Measurements from ENCODE around the gene KIF1A. TPM values are rescaled to one million over a fixed set of nuclear protein-coding genes. Genes with fewer than 3 reads are reported as not detected.

KIF1A gene
- total RNA-seq, 1 donor from 2014 or later = 0.89 TPM

DNA sequence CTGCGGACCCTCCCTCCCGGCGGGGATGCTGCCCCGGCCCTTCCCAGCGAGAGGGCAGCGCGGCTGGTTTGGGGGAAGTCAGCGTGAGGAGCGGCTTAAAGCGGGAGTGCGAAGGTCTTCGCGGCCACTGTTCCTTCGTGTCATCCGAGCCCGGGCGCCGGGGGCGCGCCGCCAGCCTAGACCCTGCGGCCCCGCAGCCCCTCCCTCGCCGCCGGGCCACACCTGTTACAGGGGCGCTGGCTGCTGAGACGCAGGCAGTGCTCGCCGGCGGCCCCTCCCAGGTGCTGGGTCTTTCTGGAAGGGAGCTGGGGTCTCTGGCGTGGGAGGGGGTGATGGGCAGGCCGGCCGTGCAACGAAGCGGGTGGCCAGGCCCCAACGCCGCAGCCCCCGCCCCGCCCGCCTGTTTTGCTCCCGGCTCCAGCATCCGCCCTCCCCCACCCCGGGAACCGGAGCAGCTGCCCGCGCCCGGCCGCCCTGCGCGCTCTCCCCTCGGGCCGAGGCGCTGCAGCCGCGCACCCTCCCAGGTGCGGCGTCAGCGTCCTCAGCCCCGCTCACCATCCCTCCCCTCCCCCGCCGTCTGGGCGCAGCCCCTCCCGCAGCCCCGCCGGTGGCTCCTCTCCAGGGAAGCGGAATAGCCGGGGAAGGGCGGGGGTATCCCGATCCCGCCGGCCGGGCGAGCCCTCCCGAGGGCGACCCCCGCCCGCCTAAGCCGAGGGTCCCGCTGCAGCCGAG lies 727 bp downstream of the KIF1A start:
- DNase-seq = no peak

DNA sequence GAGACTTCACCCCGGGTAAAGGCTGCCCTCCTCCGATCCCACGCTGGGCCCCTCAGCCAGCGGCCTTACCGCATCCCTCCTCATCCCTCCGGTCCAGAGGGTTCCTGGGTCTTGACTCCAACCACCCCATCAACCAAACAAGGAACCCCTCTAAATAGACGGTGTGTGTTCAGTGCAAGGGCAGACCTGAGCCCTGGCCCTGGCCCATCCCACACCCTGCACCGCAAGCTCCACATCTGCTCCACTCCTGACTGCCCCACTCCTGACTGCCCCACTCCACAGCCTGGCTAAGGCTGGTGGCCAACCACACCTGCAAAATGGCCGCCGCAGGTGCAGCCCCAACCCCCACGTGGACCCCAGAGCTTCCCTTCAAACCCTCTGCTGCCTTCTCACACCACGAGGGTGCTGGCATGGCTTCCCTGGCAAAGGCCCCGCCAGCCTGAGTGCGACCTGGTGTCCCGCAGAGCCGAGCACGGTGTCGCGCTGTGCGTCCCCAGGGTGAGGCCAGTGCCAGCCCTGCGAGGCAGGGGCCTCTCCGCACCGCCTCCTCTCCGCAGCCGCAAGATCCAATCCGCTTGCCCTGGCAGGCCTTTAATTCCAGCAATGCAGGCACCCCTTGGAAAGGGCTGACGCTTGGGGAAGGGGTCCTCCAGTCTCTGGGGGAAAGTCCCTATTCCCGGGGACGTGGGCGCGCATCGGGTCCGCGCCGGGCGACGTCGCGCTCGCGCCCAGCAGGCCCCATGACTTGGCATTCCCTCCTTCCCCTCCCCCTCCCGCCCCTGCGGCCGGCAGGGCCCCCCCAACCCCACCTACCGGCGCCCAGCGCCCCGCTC lies 1.5 kb downstream of the KIF1A start:
- no peak for DNase-seq

- no peak for DNase-seq
Measured at GRCh38 chr2:240817496-240818292, 2.3 kb downstream of the KIF1A start.

DNA sequence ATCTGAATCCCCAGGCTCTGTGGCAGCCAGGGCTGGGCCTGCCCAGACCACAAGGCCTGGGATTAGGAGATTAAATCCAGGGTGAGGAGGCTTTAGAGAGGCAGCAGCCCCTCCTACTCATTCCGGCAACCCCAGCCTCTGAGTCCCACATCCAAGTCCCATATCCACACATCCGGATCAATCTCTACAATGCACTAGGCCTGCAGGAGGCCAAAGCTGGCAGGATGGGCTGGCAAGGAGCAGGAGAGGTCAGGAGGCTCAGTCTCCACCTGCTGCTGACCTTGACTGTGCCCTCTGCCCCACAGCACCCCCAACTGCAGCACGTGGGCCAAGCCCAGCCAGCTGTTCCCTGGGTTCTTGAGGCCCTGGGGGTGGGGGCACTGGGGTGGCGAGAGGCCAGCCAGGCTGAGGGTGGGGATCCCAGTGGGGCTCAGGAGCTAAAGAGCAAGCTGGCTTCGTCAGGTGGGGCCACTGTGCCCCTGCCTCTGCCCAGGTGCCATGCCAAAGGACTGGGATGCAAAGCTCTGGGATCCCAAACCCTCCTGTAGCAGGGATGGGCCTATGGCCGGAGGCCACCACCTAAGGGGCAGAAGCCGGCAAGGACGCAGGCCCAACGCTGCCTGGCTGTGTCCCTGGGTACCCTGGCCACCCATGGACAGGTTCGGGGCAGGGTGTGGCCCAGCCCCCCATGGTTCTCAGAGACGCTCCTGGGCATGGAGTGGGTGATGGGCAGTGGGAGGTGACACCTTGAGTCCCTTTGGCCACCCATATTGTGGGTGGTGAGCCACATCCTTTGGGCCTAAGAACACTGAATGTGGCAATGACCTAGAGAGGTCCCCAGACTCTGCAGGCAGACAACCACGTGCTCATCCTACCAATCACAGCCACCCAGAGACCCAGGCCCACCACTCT lies 3.2 kb downstream of the KIF1A start:
- DNase-seq = no peak

DNA sequence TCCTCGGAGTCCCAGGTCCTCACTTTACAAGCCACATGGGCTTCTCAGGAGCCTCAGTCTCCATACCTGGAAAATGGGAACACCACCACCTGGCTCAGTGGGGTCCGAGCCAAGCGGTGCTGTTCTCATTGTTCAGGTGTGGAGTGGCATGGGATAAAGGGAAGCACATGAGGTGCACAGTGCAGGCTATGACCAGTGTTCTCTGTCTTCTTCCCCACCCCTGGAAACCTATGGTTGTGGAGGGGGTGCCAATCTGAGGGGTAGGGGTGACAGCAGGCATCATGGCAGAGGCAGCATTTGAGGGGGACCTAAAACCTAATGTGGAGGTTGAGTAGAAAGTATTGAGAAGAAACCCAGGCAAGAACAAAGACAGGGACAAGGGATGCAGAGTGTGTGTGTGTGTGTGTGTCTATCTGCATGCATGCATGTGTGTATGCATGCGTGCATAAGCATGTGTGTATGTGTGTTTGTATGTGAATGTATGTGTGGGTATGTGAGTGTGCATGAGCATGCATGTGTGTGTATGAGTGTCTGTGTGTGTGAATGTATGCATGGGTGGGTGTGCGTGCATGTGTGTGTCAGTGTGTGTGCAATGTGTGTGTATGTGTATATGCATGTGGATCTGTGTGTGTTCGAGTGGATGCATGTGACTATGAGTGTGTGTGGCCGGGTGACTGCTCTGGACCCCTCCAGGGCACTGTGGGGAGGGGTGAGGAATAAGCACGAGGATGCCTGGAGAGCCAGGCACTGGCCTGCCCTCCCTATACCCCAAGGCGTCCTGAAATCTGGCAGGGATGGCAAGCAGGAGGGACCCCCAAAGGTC lies 4.0 kb downstream of the KIF1A start:
- no peak for DNase-seq

DNA sequence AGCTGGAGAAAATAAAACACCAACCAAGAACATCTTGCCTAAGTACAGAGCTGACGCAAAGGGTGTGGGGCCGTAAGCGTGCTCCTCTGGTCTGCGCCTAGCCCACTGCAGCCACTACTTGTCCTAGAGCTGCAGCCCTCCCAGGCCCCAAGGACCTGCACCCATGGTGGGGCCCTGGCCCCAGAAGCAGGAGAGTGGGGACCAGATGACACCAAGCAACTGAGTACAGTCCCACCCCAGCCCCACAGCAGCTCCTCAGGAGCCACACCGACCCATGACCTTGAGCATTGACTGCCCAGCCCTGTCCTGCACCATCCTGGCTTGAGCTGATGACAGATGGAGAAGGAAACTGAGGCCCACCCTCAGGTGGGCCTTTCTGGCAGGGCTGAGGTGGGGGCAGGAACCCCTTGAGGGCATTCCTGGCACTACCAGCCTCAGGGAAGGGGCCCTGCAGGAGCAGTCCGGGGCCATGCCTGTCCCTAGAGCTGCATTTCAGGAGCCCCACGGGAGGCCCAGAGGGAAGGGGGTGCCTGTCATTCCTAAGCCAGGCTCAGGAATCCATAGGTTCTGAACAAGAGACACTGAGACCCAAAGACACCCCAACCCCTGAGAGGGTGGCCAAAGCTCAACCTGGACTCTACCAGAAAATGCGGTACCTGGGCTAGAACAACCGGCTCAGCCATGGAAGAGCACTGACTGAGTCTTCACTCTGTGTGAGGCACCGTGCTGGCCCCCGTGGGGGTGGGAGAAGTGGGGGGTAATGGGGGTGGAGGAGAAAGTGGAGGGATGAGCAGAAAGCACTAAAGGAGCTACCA lies 4.9 kb downstream of the KIF1A start:
- no peak for DNase-seq

- no peak for DNase-seq
Measured at GRCh38 chr2:240814280-240814679, 5.7 kb downstream of the KIF1A start.

DNA sequence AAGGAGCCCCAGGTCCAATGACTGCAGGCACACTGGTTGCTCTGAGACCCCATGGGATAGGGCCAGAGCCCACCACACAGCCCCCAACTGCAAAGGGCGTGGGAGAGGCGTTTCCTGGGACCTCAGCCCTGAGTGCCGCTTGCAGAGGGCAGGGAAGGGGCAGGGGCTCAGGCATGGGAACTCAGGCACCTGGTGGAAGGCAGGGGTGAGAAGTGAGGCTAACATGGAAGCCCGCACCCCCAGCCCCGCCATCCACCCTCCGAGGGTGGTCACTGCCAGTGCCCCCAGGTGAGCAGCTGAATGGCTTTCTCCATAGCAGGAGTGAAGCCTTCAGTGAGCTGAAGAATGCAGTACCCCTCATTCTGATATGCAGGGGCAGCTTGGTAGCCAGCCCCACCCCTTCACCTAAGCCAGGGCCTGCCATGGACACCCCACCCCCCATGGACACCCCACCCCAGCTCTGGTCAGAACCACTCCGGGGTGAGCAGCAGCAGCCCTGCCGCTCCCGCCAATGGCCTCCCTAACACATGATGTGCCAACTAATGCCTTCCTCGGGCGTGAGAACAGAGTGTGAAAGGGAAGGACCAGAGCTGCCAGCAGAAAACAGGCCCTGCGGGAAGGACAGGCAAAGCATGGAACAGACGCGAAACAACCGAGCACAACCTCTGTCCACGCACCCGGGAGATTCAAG lies 6.6 kb downstream of the KIF1A start:
- DNase-seq = no peak

- DNase-seq = no peak
Measured at GRCh38 chr2:240812721-240813120, 7.3 kb downstream of the KIF1A start.

DNA sequence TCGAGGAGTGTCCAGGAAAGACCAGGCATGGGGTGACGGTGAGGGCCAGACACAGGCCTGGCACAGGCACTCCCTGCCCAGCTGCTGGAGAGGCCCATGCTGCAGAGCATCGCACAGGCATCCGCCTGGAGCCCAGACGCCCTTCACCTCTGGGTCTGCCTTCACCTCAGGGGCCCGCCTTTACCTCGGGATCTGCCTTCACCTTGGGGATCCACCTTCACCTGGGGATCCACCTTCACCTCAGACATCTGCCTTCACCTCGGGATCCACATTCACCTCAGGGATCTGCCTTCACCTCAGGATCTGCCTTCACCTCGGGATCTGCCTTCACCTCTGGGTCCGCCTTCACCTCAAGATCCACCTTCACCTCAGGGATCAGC lies 7.7 kb downstream of the KIF1A start:
- no peak for DNase-seq

DNA sequence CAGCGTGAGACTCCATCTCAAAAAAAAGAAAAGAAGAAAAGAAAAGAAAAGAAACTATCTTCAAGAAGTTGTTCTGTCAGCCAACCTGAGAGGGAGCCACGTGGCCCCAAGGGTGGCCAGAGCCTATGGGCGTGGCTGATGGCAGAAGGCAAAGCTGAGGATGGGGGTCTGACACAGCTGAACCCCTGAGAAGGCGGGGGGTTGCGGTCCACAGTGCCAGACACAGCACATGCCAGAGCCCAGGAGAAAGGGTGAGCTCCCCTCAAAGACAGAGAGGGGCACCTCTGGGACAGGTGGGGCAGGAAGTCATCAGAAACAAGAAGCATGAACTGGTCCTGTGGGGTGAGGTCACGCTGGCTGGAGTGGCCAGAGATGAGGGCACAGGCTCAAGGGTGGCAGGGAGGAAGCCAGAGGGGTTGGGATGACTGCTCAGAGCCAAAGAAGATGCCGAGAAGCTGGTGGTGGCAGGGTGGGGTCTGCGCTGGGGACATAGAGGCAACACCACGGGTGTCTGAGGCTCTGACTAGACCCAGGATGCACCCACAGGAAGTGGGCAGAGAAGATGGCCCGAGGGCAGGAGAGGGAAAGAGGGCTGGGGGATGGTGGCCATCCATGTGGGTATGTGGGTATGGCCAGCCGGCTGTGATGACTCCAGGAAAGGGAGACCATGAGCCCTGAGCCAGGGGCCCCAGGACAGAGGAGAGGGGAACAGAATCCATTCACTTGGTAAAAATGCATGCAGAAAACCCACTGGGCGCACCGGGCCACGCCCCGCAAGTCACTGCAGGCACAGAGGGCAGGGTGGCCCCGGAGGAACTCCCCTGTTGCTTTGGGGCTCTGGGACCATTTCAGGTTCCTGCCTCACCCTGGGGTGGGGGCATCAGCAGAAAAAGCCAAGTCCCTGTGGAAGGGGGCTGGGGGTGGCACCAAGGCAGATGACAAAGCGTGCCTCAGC lies 8.4 kb downstream of the KIF1A start:
- DNase-seq = no peak

DNA sequence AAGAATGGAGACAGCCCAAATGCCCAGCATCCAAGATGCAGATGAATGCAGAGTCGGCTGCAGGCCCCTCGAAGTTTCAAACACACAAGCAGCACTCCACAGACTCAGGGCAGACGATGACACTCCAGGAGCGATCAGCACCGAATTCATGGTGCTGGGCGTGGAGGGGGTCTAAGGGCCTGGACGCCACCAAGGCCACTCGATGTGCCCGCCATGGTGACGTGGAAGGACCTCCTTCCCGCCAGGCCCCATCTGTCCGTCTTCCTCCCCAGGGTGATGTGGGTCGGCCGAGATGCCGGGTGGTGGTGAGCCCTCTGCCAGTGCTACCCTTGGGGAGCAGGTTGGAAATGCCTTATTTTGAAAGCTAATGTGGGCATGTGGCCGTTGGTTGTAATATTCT lies 9.4 kb downstream of the KIF1A start:
- no peak for DNase-seq

DNA sequence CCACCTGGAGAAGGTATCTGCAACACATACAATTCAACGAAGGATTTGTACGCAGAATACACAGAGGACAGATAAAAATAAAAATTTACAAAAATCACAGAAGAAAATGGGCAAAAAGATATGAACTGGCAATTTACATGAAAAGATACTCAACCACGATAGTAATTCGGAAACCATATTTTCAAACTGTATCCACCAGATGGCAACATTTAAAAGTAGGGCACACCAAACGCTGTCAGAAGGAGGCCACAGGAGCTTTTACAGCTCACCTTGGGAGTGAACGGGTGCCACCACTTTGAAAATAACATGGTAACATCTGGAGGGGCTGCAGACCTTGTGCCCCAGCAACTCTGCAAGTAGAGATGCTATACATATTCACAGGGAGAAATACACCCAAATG lies 9.8 kb downstream of the KIF1A start:
- DNase-seq = no peak

GRCh38 chr2:240809276-240809675 lies 10.7 kb downstream of the KIF1A start:
- DNase-seq = no peak

GRCh38 chr2:240806459-240806858 lies 13.6 kb downstream of the KIF1A start:
- no peak for DNase-seq

DNA sequence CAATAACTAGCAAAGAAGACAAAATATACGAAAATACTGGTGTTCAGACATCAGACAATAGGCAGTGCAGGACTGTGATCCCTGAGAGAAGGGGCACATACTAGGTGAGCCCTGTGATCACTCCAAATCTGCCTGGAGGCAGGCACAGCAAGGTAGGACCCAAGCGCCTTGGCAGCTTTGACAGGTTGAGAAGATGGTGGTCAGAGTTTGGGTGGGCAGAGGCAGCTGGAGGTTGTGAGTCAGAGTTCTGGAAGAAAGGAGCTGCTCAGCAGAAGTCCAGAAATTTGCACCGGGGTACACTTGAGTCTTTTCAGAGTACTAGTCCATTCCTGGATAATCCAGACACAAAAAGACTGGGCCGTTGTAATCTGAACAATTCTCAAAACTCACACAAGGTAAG lies 14.0 kb downstream of the KIF1A start:
- DNase-seq = no peak

DNA sequence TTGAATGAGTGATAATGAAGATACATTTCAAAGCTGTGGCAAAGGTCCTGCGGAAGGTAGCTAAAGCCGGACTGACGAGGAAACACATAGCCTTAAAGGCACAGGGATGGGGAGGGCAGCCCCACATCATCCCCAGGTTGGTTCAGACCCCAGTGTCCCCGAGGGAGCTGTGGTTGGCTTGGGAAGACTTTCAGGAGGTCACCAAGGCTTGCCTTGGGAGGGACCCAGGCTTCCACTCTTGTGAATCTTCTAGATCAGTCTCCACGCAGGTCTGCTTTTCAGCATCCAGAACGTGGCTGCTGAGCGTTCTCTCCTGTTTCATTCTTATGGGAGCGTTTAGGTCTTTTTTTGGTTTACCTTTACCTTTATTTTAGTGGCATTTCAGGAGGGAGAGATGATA lies 16.8 kb downstream of the KIF1A start:
- DNase-seq = no peak

Data from skin of body (tissue), 2 donors.